GM13976 (cell line): ENCODE data around the gene OR2H2.

ENCODE experiments used
- DNase-seq: peaks from one replicate; pipeline ENCODE4 v3.0.0; 2012; ENCODE audit warnings: low spot score
- CTCF ChIP-seq: IDR thresholded peaks from 2 replicates; pipeline ENCODE4 v1.5.1; 2012; ENCODE audit warnings: borderline replicate concordance, mild to moderate bottlenecking; ENCODE audit not compliant: insufficient read depth; ENCODE audit errors: extremely low read depth, missing control alignments, control extremely low read depth
- in situ Hi-C: fragments of 300-500 bp; cut with MboI; formaldehyde crosslinking; loops from one replicate; pipeline ENCODE4 v1.12.0; 2022; ENCODE audit warnings: low sequenced_read_pairs, mixed read lengths, inconsistent platforms; ENCODE audit not compliant: unreplicated experiment

Gene OR2H2

GRCh38 chr6:29611426-29611825 is 26.5 kb downstream of the OR2H2 start:
- no peak for DNase-seq
- in situ Hi-C loops: no loop called here
- TF ChIP-seq CTCF: no peak

GRCh38 chr6:29617782-29618554 is 33.0 kb downstream of the OR2H2 start:
- no peak for TF ChIP-seq CTCF
- DNase-seq: no peak
- in situ Hi-C loops: no loop called here

GRCh38 chr6:29619578-29620160 is 34.7 kb downstream of the OR2H2 start:
- TF ChIP-seq CTCF: no peak
- DNase-seq: no peak
- in situ Hi-C loops: no loop called here

- TF ChIP-seq CTCF: no peak
- in situ Hi-C loops: no loop called here
- no peak for DNase-seq
Measured at GRCh38 chr6:29620630-29621029, 35.7 kb downstream of the OR2H2 start.

GRCh38 chr6:29624520-29624961 is 39.6 kb downstream of the OR2H2 start:
- in situ Hi-C loops: no loop called here
- no peak for DNase-seq
- no peak for TF ChIP-seq CTCF

GRCh38 chr6:29625337-29625930 is 40.5 kb downstream of the OR2H2 start:
- no peak for TF ChIP-seq CTCF
- no peak for DNase-seq
- in situ Hi-C loops: no loop called here
